ENCODE data around the gene KCNQ1. TPM values are rescaled to one million over a fixed set of nuclear protein-coding genes. Genes with fewer than 3 reads are reported as not detected.
A peak's percentile ranks its signal among the peaks of the same experiment; 100 is the strongest.

Gene KCNQ1
- total and polyA plus RNA-seq, 7 experiments from 2014 or later: 14.7 to 46.4 (median 36.9) TPM

- H3K27ac ChIP-seq (ENCODE audit: low read depth, low read length): no peak overlapping the region
- no peaks in the 10 kb centered on the region for H3K27me3 ChIP-seq (ENCODE audit: control insufficient read depth in 2 of 2, insufficient read depth in 2 of 2, low read length in 2 of 2)
- no peaks in the 10 kb centered on the region for H3K9me3 ChIP-seq (ENCODE audit: control insufficient read depth in 2 of 3, low read length in 3 of 3)
- no peaks in the 10 kb centered on the region for H3K4me1 ChIP-seq (ENCODE audit: control insufficient read depth in 2 of 2, insufficient read depth in 2 of 2, low read length in 2 of 2)
- peak in 1 of 9 donors; percentile 11 for DNase-seq
- H3K27ac Mint-ChIP-seq: no peak overlapping the region
- peaks cover 0 to 41% (median 16%) of the 10 kb centered on the region in 5 donors for H3K36me3 Mint-ChIP-seq
- ChIA-PET CTCF (no interaction called here), POLR2A (no interaction called here)
- H3K9me3 Mint-ChIP-seq: no peaks in the 10 kb centered on the region
- H3K4me3 ChIP-seq (ENCODE audit: low read length): no peak overlapping the region
- H3K36me3 ChIP-seq (ENCODE audit: control insufficient read depth in 2 of 3, insufficient read depth in 3 of 3, low read length in 3 of 3): peaks cover 0 to 96% (median 6%) of the 10 kb centered on the region in 3 experiments
- no peaks in the 10 kb centered on the region for H3K27me3 Mint-ChIP-seq
- no peak overlapping the region for H3K4me3 Mint-ChIP-seq
- no peak for ATAC-seq
- H3K4me1 Mint-ChIP-seq: peaks cover 0 to 3% (median 0%) of the 10 kb centered on the region in 7 donors
- intact Hi-C loops (cut with micrococcal nuclease): no loop called here
Observed at GRCh38 chr11:2587976-2588748, 143.4 kb downstream of the KCNQ1 start.

GRCh38 chr11:2588809-2589537 is 144.2 kb downstream of the KCNQ1 start:
- Mint-ChIP-seq H3K27ac (no peak overlapping the region), H3K36me3 (peaks cover 0 to 49% (median 23%) of the 10 kb centered on the region in 5 donors)
- POLR2A ChIA-PET: no interaction called here

GRCh38 chr11:2589538-2589934 is 144.7 kb downstream of the KCNQ1 start:
- Mint-ChIP-seq H3K27me3 (no peaks in the 10 kb centered on the region), H3K4me3 (no peak overlapping the region), H3K9me3 (peaks cover 0 to 9% (median 2%) of the 10 kb centered on the region in 11 donors), H3K4me1 (peaks cover 0 to 5% (median 0%) of the 10 kb centered on the region in 7 donors), H3K27ac (no peak overlapping the region), H3K36me3 (peaks cover 0 to 55% (median 29%) of the 10 kb centered on the region in 5 donors)
- DNase-seq (peak in 1 of 9 donors; percentile 4), ATAC-seq (no peak)
- ChIA-PET CTCF (no interaction called here), POLR2A (no interaction called here)
- intact Hi-C loops (cut with micrococcal nuclease): no loop called here
- no peak overlapping the region for H3K27ac ChIP-seq (ENCODE audit: low read depth, low read length)
- peaks cover 0 to 92% (median 6%) of the 10 kb centered on the region in 3 experiments for H3K36me3 ChIP-seq (ENCODE audit: control insufficient read depth in 2 of 3, insufficient read depth in 3 of 3, low read length in 3 of 3)
- no peak overlapping the region for H3K4me3 ChIP-seq (ENCODE audit: low read length)
- no peaks in the 10 kb centered on the region for H3K4me1 ChIP-seq (ENCODE audit: control insufficient read depth in 2 of 2, insufficient read depth in 2 of 2, low read length in 2 of 2)
- peaks cover 0 to 5% (median 0%) of the 10 kb centered on the region in 3 experiments for H3K9me3 ChIP-seq (ENCODE audit: control insufficient read depth in 2 of 3, low read length in 3 of 3)
- no peaks in the 10 kb centered on the region for H3K27me3 ChIP-seq (ENCODE audit: control insufficient read depth in 2 of 2, insufficient read depth in 2 of 2, low read length in 2 of 2)

More at GRCh38 chr11:2588809-2589537, 144.2 kb downstream of the KCNQ1 start:
- no peaks in the 10 kb centered on the region for H3K27me3 Mint-ChIP-seq
- Histone ChIP-seq H3K4me1 (ENCODE audit: control insufficient read depth in 2 of 2, insufficient read depth in 2 of 2, low read length in 2 of 2) (no peaks in the 10 kb centered on the region), H3K36me3 (ENCODE audit: control insufficient read depth in 2 of 3, insufficient read depth in 3 of 3, low read length in 3 of 3) (peaks cover 0 to 97% (median 6%) of the 10 kb centered on the region in 3 experiments), H3K4me3 (ENCODE audit: low read length) (no peak overlapping the region), H3K27me3 (ENCODE audit: control insufficient read depth in 2 of 2, insufficient read depth in 2 of 2, low read length in 2 of 2) (no peaks in the 10 kb centered on the region), H3K27ac (ENCODE audit: low read depth, low read length) (no peak overlapping the region), H3K9me3 (ENCODE audit: control insufficient read depth in 2 of 3, low read length in 3 of 3) (peaks cover 0 to 5% (median 0%) of the 10 kb centered on the region in 3 experiments)
- CTCF ChIA-PET: no interaction called here
- no peak for DNase-seq
- H3K4me3 Mint-ChIP-seq: no peak overlapping the region
- H3K9me3 Mint-ChIP-seq: peaks cover 0 to 4% (median 2%) of the 10 kb centered on the region in 11 donors
- peaks cover 0 to 3% (median 0%) of the 10 kb centered on the region in 7 donors for H3K4me1 Mint-ChIP-seq
- intact Hi-C loops (cut with micrococcal nuclease): no loop called here
- no peak for ATAC-seq

DNA sequence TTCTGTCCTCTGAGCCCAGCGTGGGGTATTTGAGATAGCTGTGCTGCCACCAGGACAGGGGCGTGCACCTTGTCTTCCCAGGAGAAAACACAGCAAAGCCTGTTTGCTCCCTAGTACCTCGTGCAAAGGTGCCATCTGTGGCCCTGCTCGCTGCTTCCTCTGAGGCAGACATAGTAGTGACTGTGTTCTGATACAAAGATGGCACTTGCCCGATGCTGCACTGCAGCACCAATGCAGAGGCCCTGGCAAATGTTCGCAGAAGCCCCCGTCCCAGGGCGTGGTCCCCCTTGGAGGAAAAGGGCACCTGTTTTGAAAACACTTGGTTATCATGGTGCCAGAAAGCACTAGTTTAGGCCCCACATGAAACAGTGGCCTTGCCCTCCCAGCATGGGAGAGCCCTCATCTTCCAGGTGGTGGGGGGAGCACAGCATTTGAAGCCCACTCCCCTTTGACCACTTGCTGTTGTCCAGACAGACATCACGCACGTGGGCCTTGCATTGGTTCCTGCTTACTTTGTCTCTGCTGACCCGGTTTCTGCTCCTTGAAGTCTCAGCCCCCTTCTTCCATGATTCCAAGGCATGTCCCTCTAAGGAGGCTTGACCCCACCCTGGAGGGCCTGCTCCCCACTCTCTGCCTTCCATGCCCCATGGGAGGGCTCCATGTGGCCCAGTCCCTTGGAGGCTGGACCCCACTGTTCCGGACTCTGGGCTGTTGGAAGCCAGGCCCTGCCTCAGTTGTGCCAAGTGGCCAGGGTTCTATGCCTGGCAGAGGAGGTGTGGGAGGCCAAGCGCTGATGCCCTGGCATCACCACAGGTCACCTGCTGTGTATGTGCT is 145.5 kb downstream of the KCNQ1 start:
- peaks cover 0 to 5% (median 0%) of the 10 kb centered on the region in 7 donors for H3K4me1 Mint-ChIP-seq
- no peaks in the 10 kb centered on the region for H3K27me3 ChIP-seq (ENCODE audit: control insufficient read depth in 2 of 2, insufficient read depth in 2 of 2, low read length in 2 of 2)
- no peak overlapping the region for H3K27ac Mint-ChIP-seq
- no peaks in the 10 kb centered on the region for H3K27me3 Mint-ChIP-seq
- peaks cover 0 to 63% (median 37%) of the 10 kb centered on the region in 5 donors for H3K36me3 Mint-ChIP-seq
- H3K36me3 ChIP-seq (ENCODE audit: control insufficient read depth in 2 of 3, insufficient read depth in 3 of 3, low read length in 3 of 3): peaks cover 0 to 84% (median 6%) of the 10 kb centered on the region in 3 experiments
- ChIA-PET CTCF (no interaction called here), POLR2A (no interaction called here)
- no peak overlapping the region for H3K4me3 Mint-ChIP-seq
- ATAC-seq: no peak
- H3K4me1 ChIP-seq (ENCODE audit: control insufficient read depth in 2 of 2, insufficient read depth in 2 of 2, low read length in 2 of 2): no peaks in the 10 kb centered on the region
- H3K9me3 Mint-ChIP-seq: peaks cover 0 to 15% (median 2%) of the 10 kb centered on the region in 11 donors
- peaks cover 0 to 5% (median 0%) of the 10 kb centered on the region in 3 experiments for H3K9me3 ChIP-seq (ENCODE audit: control insufficient read depth in 2 of 3, low read length in 3 of 3)
- H3K27ac ChIP-seq (ENCODE audit: low read depth, low read length): no peak overlapping the region
- no peak for DNase-seq
- no peak overlapping the region for H3K4me3 ChIP-seq (ENCODE audit: low read length)
- intact Hi-C loops (cut with micrococcal nuclease): no loop called here

DNA sequence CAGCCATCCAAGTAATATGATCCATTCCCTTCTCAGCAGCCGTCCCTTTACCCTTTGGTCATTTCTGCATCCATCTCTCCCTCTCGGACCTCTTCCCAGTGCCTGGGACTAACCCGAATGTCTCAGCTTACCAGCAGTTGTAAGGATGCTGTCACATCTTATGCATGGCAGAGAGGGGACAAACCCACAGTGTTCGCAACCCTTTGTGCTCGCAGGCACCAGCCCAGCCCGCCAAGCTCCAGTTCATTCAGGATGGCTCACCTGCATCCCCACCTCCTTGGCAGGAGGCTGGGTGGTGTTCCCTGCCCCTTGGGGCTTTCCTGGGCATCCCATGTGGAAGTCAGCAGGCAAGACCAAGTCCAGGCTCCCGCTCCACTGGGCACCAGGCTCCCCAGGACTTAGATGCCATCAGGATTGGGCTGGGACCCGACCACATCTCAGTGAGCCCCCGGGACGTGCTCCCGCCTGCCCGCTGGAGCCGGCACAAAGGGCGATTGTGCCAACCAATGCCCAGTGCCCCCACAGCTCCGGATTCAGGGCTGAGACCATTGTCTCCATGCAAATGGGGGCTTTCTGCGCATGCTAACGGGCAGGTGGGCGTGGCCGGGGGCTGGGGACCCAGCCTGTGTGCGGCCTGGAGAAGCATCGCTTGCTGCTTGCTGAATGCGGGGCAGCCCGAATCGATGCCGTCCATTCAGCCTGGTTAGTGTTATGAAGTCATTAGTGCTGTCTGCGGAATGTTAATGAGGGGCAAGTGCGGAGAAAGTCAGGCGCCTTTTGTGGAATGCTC is 146.4 kb downstream of the KCNQ1 start:
- no peak overlapping the region for H3K27ac Mint-ChIP-seq
- Histone ChIP-seq H3K4me3 (ENCODE audit: low read length) (no peak overlapping the region), H3K36me3 (ENCODE audit: control insufficient read depth in 2 of 3, insufficient read depth in 3 of 3, low read length in 3 of 3) (peaks cover 0 to 76% (median 6%) of the 10 kb centered on the region in 3 experiments), H3K27ac (ENCODE audit: low read depth, low read length) (no peak overlapping the region), H3K9me3 (ENCODE audit: control insufficient read depth in 2 of 3, low read length in 3 of 3) (peaks cover 0 to 5% (median 0%) of the 10 kb centered on the region in 3 experiments), H3K27me3 (ENCODE audit: control insufficient read depth in 2 of 2, insufficient read depth in 2 of 2, low read length in 2 of 2) (no peaks in the 10 kb centered on the region), H3K4me1 (ENCODE audit: control insufficient read depth in 2 of 2, insufficient read depth in 2 of 2, low read length in 2 of 2) (no peaks in the 10 kb centered on the region)
- ChIA-PET POLR2A (no interaction called here), CTCF (no interaction called here)
- no peak for DNase-seq
- intact Hi-C loops (cut with micrococcal nuclease): no loop called here
- H3K9me3 Mint-ChIP-seq: peaks cover 0 to 23% (median 5%) of the 10 kb centered on the region in 11 donors
- peaks cover 3 to 71% (median 45%) of the 10 kb centered on the region in 5 donors for H3K36me3 Mint-ChIP-seq
- no peaks in the 10 kb centered on the region for H3K27me3 Mint-ChIP-seq
- H3K4me3 Mint-ChIP-seq: no peak overlapping the region
- peaks cover 0 to 5% (median 0%) of the 10 kb centered on the region in 7 donors for H3K4me1 Mint-ChIP-seq
- no peak for ATAC-seq

DNA sequence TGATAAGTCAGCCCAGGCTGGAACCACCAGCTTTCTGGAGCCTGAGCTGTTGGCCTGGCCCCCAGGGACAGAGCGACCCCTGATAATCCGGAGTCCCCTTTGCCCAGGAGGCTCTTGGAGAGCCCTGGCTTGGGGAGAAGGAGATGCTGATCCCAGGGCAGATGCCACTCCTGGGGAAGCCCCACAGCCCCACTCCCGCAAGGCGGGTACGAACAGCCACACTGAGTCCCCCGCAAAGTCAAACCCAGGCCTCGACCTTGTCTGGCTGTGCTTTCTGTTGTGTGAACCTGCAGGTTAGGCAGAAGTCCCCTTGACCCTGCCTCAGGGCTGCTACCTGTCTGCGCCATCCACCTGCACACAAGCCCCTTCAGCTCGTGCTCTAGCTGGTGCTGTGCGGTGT is 147.0 kb downstream of the KCNQ1 start:
- Histone ChIP-seq H3K4me1 (ENCODE audit: control insufficient read depth in 2 of 2, insufficient read depth in 2 of 2, low read length in 2 of 2) (no peaks in the 10 kb centered on the region), H3K36me3 (ENCODE audit: control insufficient read depth in 2 of 3, insufficient read depth in 3 of 3, low read length in 3 of 3) (peaks cover 0 to 70% (median 6%) of the 10 kb centered on the region in 3 experiments), H3K27me3 (ENCODE audit: control insufficient read depth in 2 of 2, insufficient read depth in 2 of 2, low read length in 2 of 2) (no peaks in the 10 kb centered on the region), H3K9me3 (ENCODE audit: control insufficient read depth in 2 of 3, low read length in 3 of 3) (peaks cover 0 to 5% (median 0%) of the 10 kb centered on the region in 3 experiments), H3K27ac (ENCODE audit: low read depth, low read length) (no peak overlapping the region), H3K4me3 (ENCODE audit: low read length) (no peak overlapping the region)
- ATAC-seq (no peak), DNase-seq (peak in 1 of 9 donors; percentile 17)
- POLR2A ChIA-PET: no interaction called here
- Mint-ChIP-seq H3K27ac (peak overlapping the region in 1 of 9 donors; percentile 68), H3K9me3 (peaks cover 2 to 30% (median 5%) of the 10 kb centered on the region in 11 donors), H3K4me3 (no peak overlapping the region), H3K4me1 (peaks cover 0 to 5% (median 0%) of the 10 kb centered on the region in 7 donors), H3K27me3 (no peaks in the 10 kb centered on the region), H3K36me3 (peaks cover 5 to 76% (median 50%) of the 10 kb centered on the region in 5 donors)
- intact Hi-C loops (cut with micrococcal nuclease): no loop called here
- CTCF ChIA-PET: no interaction called here

All from naive thymus-derived CD4-positive, alpha-beta T cell (primary cell).